Lung (tissue), 12 donors: ENCODE measurements around the gene THBS4. TPM values are rescaled to one million over a fixed set of nuclear protein-coding genes. Genes with fewer than 3 reads are reported as not detected.
A peak's percentile ranks its signal among the peaks of the same experiment; 100 is the strongest.

Experiments used
- ATAC-seq: fragments of 200-7000 bp; cut with Tn5 transposase; one replicate; pipeline ENCODE4 v1.9.1; 2020; ENCODE audit warnings: moderate number of reproducible peaks; ENCODE audit not compliant: insufficient read depth, low FRiP score
- DNase-seq, 3 donors: peaks; one replicate each; pipeline ENCODE4 v3.0.0-alpha.2; 2013 to 2017
- H3K27ac ChIP-seq, 2 donors: one replicate each; pipeline ENCODE4 v1.5.1; 2013; ENCODE audit warnings: mild to moderate bottlenecking in 2 of 2, moderate library complexity in 2 of 2, control low read depth in 1 of 2, inconsistent platforms in 1 of 2, low read depth in 1 of 2, low read length in 1 of 2
- H3K27me3 ChIP-seq, 3 donors: one replicate each; pipeline ENCODE4 v1.5.1; 2013; ENCODE audit warnings: low read length in 2 of 3; ENCODE audit not compliant: control insufficient read depth in 3 of 3, insufficient read depth in 3 of 3
- H3K36me3 ChIP-seq, 4 donors: one replicate each; pipeline ENCODE4 v1.5.1; 2013; ENCODE audit warnings: low read length in 4 of 4, mild to moderate bottlenecking in 1 of 4, moderate library complexity in 1 of 4; ENCODE audit not compliant: control insufficient read depth in 4 of 4, insufficient read depth in 4 of 4
- H3K4me1 ChIP-seq, 5 donors: one replicate each; pipeline ENCODE4 v1.5.1; 2013; ENCODE audit warnings: low read length in 5 of 5, mild to moderate bottlenecking in 2 of 5, moderate library complexity in 1 of 5; ENCODE audit not compliant: control insufficient read depth in 5 of 5, insufficient read depth in 5 of 5
- H3K4me3 ChIP-seq: one replicate; pipeline ENCODE4 v1.5.1; 2013; ENCODE audit warnings: mild to moderate bottlenecking, control low read depth, moderate library complexity
- H3K9ac ChIP-seq, 2 donors: one replicate each; pipeline ENCODE4 v1.5.1; 2013; ENCODE audit warnings: low read length in 2 of 2, control low read depth in 1 of 2; ENCODE audit not compliant: insufficient read depth in 1 of 2
- H3K9me3 ChIP-seq, 4 donors: one replicate each; pipeline ENCODE4 v1.5.1; 2013; ENCODE audit warnings: low read length in 3 of 4, mild to moderate bottlenecking in 1 of 4, moderate library complexity in 1 of 4; ENCODE audit not compliant: control insufficient read depth in 4 of 4, insufficient read depth in 3 of 4
- CTCF ChIP-seq: IDR thresholded peaks from 2 replicates; pipeline ENCODE4 v1.5.1; 2012; ENCODE audit warnings: mild to moderate bottlenecking; ENCODE audit errors: control extremely low read depth, extremely low read depth
- WGBS, 2 donors: extraction: QIAGEN DNeasy Blood & Tissue Kit; methylation state at CpG; one replicate each; pipeline ENCODE4 v1.1.7; 2013; 5-methylcytosine and 5-hydroxymethylcytosine counted together
- polyA plus RNA-seq, 2 donors: library from polyadenylated mRNA; stranded (reverse); fragments of 200-250 nt; gene quantifications; one replicate each; pipeline ENCODE4 v1.2.1, GENCODE V29; 2013
- total RNA-seq, 2 donors: library from RNA; depleted of rRNA in 1 of 2; stranded (reverse); fragments of >200 nt in 1 of 2; gene quantifications; one replicate each; pipeline ENCODE4 v1.2.1, GENCODE V29; 2014 to 2021
- donor health status: control.
- donor health status: control.
- donor health status: Bipolar disorder and iron deficiency.
- donor health status: healthy.
- donor health status: DM: yes; HTN: yes; CAD: no.

Gene THBS4
- total and polyA plus RNA-seq, 4 donors, result 0.69 to 4.2 (median 1.3) TPM

GRCh38 chr5:80070338-80071056, 35.3 kb downstream of the THBS4 start:
- Histone ChIP-seq H3K27ac (peak overlapping the region in 1 of 2 donors; percentile 5), H3K27me3 (no peaks in the 10 kb centered on the region), H3K4me3 (no peak overlapping the region), H3K9ac (no peak overlapping the region), H3K36me3 (peaks cover 0 to 3% (median 0%) of the 10 kb centered on the region in 4 donors), H3K9me3 (no peaks in the 10 kb centered on the region), H3K4me1 (peaks cover 0 to 4% (median 0%) of the 10 kb centered on the region in 5 donors)
- TF ChIP-seq CTCF, result no peak
- DNase-seq (no peak), ATAC-seq (no peak)
- WGBS, 2 donors, result 39 to 71% methylated on average over 10 of the region's 10 CpGs

DNA sequence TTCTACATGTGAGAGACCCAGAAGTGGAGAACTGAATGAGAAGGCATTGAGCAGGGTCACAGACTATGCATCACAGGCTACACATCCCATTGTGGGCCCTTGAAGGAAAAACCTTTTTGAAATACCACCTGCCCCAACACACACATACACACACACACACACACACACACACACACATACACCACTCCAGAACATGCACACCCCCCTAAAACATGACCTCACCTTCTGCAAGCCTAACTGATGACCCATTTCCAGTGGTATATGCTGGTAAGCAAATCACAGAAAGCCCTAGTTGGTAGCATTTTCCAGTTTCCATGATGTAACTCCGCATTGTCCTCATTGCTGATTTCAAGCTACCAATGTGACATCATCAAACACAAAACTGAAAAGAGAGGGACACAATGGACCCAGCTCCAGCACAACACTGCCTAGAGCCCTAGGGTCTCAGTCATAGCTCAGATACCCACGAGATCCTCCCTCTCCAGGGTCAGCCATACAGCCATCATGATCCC, 36.4 kb downstream of the THBS4 start:
- WGBS, 2 donors, result 83 to 93% methylated on average over 2 of the region's 2 CpGs
- H3K36me3 ChIP-seq, result peaks cover 0 to 2% (median 0%) of the 10 kb centered on the region in 4 donors
- ATAC-seq, result no peak

DNA sequence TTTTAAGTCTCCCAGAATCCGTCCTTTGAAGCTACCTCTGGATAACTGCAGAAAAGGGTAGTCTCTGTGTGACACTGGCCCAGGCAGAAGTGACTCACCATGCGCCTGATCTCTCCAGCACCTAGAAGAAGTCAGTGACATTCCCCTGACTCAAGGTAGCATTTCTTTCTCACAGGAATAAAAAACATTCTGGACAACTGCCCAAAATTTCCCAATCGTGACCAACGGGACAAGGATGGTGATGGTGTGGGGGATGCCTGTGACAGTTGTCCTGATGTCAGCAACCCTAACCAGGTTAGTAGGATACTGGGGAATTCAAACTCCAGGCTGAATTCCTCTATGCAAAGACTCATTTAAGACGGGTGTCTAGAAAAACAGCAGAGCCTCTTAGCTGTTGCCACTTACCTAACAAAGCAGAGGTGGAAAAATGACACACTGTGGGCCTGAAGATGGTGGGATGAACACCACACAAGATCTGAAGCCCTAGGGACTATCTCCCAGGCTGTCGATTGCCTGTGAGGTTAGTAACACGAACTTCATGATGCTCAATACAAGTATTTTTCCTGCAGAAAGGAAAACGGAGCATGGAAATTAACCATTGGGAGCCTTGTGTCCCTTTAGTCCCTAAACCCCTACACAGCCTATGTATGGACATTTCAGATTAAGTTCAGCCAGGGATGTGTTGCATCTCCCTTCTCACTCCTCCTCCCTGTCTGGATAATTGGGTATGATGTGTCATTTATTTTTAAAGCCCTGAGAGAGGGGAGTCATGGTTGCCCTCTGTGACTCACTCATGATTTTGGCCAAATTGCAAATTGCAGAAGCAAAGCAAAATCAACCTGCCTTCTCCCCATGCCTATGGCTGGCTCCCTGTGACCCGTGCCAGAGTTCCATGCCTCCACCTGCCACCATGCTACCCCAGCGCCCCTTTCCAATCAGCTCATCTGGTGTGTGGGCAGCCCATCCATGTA, 37.2 kb downstream of the THBS4 start:
- ATAC-seq (no peak), DNase-seq (no peak)
- 84 to 86% methylated on average over 10 of the region's 10 CpGs for WGBS, 2 donors
- no peak for TF ChIP-seq CTCF
- no peak overlapping the region for H3K27ac ChIP-seq
- no peak overlapping the region for H3K4me3 ChIP-seq
- H3K9ac ChIP-seq, result no peak overlapping the region
- H3K27me3 ChIP-seq, result no peaks in the 10 kb centered on the region
- no peaks in the 10 kb centered on the region for H3K9me3 ChIP-seq
- H3K36me3 ChIP-seq, result no peaks in the 10 kb centered on the region
- peaks cover 0 to 4% (median 0%) of the 10 kb centered on the region in 5 donors for H3K4me1 ChIP-seq

More for the DNA sequence above, 36.4 kb downstream of the THBS4 start:
- no peak for TF ChIP-seq CTCF
- no peak for DNase-seq
- H3K9ac ChIP-seq, result no peak overlapping the region
- H3K27me3 ChIP-seq, result no peaks in the 10 kb centered on the region
- H3K4me3 ChIP-seq, result no peak overlapping the region
- H3K4me1 ChIP-seq, result peaks cover 0 to 4% (median 0%) of the 10 kb centered on the region in 5 donors
- no peaks in the 10 kb centered on the region for H3K9me3 ChIP-seq
- no peak overlapping the region for H3K27ac ChIP-seq
